ENCODE results near the gene TOM1L2. TPM values are rescaled to one million over a fixed set of nuclear protein-coding genes. Genes with fewer than 3 reads are reported as not detected.
A peak's percentile ranks its signal among the peaks of the same experiment; 100 is the strongest.

Gene TOM1L2
- total and polyA plus RNA-seq, 8 donors, result 13.3 to 154 (median 41.1) TPM

DNA sequence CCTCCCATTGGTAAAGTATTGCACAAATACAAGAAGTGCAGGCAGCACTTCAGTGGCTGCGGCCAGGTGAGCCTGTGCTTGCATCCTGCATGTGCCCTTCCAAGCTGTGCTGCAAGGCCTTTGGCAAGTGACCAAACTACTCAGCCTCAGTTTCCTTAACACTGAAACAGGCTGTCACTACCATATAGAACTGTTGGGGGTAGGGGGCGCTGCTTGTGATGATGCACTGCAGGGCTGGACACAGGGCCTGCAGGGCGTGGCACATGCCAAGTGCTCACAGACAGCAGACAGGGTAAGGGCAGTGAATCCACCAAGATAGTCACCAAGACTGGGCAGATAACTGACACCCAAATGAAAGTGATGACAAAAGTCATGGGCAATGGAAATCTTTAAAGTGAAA lies 69.8 kb downstream of the TOM1L2 start:
- no peak for TF ChIP-seq EP300 (IDR thresholded peaks at IDR 0.05)
- no peak for TF ChIP-seq POLR2AphosphoS5 (IDR thresholded peaks at IDR 0.05)
- no peak for TF ChIP-seq POLR2A (IDR thresholded peaks at IDR 0.05)
- TF ChIP-seq, protein P1, sequence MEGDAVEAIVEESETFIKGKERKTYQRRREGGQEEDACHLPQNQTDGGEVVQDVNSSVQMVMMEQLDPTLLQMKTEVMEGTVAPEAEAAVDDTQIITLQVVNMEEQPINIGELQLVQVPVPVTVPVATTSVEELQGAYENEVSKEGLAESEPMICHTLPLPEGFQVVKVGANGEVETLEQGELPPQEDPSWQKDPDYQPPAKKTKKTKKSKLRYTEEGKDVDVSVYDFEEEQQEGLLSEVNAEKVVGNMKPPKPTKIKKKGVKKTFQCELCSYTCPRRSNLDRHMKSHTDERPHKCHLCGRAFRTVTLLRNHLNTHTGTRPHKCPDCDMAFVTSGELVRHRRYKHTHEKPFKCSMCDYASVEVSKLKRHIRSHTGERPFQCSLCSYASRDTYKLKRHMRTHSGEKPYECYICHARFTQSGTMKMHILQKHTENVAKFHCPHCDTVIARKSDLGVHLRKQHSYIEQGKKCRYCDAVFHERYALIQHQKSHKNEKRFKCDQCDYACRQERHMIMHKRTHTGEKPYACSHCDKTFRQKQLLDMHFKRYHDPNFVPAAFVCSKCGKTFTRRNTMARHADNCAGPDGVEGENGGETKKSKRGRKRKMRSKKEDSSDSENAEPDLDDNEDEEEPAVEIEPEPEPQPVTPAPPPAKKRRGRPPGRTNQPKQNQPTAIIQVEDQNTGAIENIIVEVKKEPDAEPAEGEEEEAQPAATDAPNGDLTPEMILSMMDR (IDR thresholded peaks at IDR 0.05), result no peak
- WGBS, 5 donors, result 92 to 100% (median 94%) methylated on average over 2 to 3 of the region's 3 CpGs
- H3K4me1 ChIP-seq, result peaks cover 12 to 34% (median 22%) of the 10 kb centered on the region in 4 donors

DNA sequence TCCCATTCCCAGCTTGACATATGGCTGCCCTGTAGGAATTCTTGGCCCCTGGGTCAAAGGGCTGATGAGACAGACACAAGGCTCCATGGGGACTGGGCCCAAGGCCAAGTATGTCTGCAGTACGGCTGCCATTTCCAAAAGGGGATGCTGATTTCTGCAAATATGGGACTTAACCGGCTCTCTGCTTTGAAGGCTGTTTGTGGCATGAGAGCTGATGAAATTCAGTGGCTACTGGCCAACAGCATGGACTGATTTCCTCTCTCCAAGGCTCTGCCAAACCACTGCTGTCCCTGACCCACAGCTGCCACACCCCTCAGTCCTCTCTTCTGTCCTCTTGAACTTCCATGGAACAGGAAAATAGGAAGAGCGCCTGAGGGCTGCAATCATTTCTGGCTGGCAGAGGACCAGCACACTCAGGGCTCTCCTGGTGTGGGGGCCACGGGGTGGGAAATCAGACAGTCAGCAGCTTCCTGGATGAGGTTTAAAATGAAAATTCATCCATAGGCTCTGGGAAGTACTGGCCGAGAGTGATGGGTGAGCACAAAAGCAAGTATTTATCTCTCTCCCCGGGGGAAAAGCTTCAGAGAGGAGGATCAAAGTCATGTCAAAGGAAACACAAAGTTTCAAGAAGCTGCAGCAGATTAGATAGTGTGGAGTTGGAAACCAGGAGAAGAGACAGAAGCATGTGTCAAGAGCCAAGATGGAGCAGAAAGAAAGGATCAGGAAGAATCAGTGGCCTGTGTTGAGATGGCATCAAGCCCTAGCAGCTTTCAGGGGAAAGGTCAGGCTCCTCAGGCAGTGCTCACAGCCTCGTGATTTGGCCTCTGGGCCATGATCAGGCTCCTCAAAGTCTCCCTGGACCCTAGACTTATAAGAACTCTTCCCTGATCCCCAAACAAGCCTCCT lies 71.3 kb downstream of the TOM1L2 start:
- peak overlapping the region in 4 of 5 donors; percentile 42 to 71 (median 63) for H3K27ac ChIP-seq
- WGBS, 5 donors, result 35 to 46% (median 43%) methylated on average over 7 of the region's 7 CpGs
- intact Hi-C loops (cut with DNase I; ENCODE audit: low total_unique reads), result no loop called here
- peak; percentile 60 to 85 for DNase-seq
- no peaks in the 10 kb centered on the region for H3K9me3 ChIP-seq
- no peak overlapping the region for H3K4me3 ChIP-seq
- peaks cover 12 to 27% (median 22%) of the 10 kb centered on the region in 4 donors for H3K4me1 ChIP-seq
- H3K36me3 ChIP-seq, result peaks cover 14 to 65% (median 50%) of the 10 kb centered on the region in 4 donors
- TF ChIP-seq, protein P1 (IDR thresholded peaks at IDR 0.05), result no peak
- TF ChIP-seq POLR2AphosphoS5 (IDR thresholded peaks at IDR 0.05), result peak; percentile 16 to 56 (median 28)
- H3K27me3 ChIP-seq, result no peaks in the 10 kb centered on the region

More for the DNA sequence above, 69.8 kb downstream of the TOM1L2 start:
- no peak for DNase-seq
- no peak overlapping the region for H3K4me3 ChIP-seq
- no peak overlapping the region for H3K27ac ChIP-seq
- no peaks in the 10 kb centered on the region for H3K27me3 ChIP-seq
- no peaks in the 10 kb centered on the region for H3K9me3 ChIP-seq
- intact Hi-C loops (cut with DNase I; ENCODE audit: low total_unique reads), result no loop called here
- peaks cover 4 to 62% (median 47%) of the 10 kb centered on the region in 4 donors for H3K36me3 ChIP-seq

GRCh38 chr17:17899486-17899885 lies 72.7 kb downstream of the TOM1L2 start:
- no peaks in the 10 kb centered on the region for H3K27me3 ChIP-seq
- WGBS, 5 donors, result 57 to 79% (median 66%) methylated on average over 3 of the region's 3 CpGs
- intact Hi-C loops (cut with DNase I; ENCODE audit: low total_unique reads), result no loop called here
- TF ChIP-seq, protein P1 (IDR thresholded peaks at IDR 0.05), result no peak
- TF ChIP-seq POLR2AphosphoS5 (IDR thresholded peaks at IDR 0.05) (no peak), EP300 (IDR thresholded peaks at IDR 0.05) (no peak), POLR2A (IDR thresholded peaks at IDR 0.05) (no peak)
- H3K9me3 ChIP-seq, result no peaks in the 10 kb centered on the region
- DNase-seq, result no peak
- H3K36me3 ChIP-seq, result peaks cover 16 to 63% (median 51%) of the 10 kb centered on the region in 4 donors
- no peak overlapping the region for H3K27ac ChIP-seq
- H3K4me1 ChIP-seq, result peaks cover 12 to 27% (median 22%) of the 10 kb centered on the region in 4 donors
- H3K4me3 ChIP-seq, result no peak overlapping the region

DNA sequence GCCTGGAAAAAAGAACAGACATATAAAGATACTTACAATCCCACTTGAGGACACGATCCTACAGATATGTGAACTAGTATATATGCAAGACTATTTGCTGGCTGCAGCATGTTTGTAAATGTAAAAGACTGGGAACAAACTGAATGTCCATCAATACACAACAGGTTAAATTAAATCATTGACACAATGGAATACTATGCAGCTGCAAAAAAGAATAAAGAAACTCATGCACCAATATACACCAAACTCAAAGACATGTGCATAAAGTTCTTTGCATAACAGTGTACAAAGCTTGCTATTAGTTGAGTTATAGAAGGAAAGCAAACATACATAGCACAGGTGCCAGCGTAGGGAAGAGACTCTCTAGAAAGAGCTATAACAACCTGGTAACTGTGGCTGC lies 73.5 kb downstream of the TOM1L2 start:
- DNase-seq, result no peak
- no peak overlapping the region for H3K4me3 ChIP-seq

More for the DNA sequence above, 73.5 kb downstream of the TOM1L2 start:
- peaks cover 12 to 27% (median 22%) of the 10 kb centered on the region in 4 donors for H3K4me1 ChIP-seq
- TF ChIP-seq, protein P1 (IDR thresholded peaks at IDR 0.05), result no peak
- no peak for TF ChIP-seq POLR2AphosphoS5 (IDR thresholded peaks at IDR 0.05)
- 91 to 99% (median 96%) methylated on average over 2 of the region's 2 CpGs for WGBS, 5 donors
- no peaks in the 10 kb centered on the region for H3K27me3 ChIP-seq
- no peak overlapping the region for H3K27ac ChIP-seq
- H3K36me3 ChIP-seq, result peaks cover 16 to 69% (median 54%) of the 10 kb centered on the region in 4 donors
- no peaks in the 10 kb centered on the region for H3K9me3 ChIP-seq
- intact Hi-C loops (cut with DNase I; ENCODE audit: low total_unique reads), result no loop called here

Measured in stomach (tissue), 9 donors.